Stimulated activated CD4-positive, alpha-beta T cell treated with anti-CD3 and anti-CD28 coated beads, Interleukin-15, amount 100 ng/mL, for 1 hour (primary cell): ENCODE results near the gene AGBL4.

Experiments used
- DNase-seq, 2 donors: peaks; one replicate each; pipeline ENCODE4 v3.0.0-alpha.2; 2020; ENCODE audit warnings: low read depth in 1 of 2, low spot score in 1 of 2

The AGBL4 gene

DNA sequence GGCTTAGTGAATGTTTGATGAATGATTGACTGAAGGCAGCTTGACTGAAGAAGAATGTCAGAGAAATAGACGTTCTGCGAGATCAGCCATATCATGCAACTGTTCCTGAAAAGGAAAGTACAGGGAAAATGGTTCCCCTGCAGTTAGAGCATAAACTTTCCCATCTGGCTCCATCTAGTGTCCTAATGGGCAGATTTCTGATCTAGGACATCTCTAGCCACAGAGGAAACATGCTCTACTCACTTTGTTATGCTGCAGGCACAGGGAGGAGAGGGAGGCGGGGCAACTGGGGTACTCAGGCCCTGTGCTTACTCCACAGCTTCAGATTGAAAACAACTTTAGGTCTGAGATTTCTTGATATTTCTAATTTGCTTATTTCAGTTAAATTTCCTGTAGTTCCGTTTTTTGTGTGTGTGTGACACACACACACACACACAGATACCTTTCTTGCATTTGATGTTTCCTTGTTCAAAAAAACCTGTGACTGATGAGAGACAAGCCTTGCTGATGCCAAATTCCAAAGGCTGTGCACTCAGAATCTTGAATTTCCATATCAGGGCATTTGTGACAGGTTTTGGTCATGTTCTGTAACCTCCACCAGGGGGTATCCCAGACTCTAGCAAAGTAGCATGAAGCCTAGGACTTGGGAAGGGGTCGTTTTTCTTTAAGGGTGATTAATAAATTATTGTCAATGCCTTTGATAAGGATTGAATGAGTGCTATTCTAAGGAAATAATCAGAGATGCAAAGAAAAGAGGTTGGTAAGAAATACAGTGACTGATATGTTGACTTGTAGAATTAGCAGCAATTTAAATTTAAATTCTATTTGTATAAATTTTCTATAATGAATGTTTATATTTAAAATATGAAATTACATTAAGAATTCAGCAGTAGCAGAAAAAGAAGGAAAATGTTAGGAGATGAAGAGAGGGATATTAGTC, 1107.4 kb downstream of the AGBL4 start:
- no peak for DNase-seq

DNA sequence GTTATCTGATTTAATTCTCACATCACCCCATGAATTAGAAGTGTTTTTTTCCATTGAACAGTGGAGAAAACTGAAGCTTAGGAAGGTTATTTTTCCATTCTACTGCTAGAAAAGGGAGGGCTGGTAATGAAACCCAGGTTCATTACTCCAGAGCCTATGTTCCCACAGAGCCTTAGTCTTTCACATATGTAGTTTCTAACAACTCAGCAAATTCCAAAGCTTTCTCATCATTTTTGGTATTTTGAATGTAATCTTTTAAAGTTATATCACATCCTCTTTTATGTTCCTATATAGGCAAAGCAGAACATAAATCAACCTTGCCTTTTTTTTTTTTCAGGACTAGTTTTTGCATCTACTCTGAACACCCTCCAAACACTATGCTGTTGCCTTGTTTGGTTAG, 1115.1 kb downstream of the AGBL4 start:
- no peak for DNase-seq

GRCh38 chr1:48906729-48907128, 1117.0 kb downstream of the AGBL4 start:
- DNase-seq = no peak

GRCh38 chr1:48906164-48906563, 1117.6 kb downstream of the AGBL4 start:
- no peak for DNase-seq

DNA sequence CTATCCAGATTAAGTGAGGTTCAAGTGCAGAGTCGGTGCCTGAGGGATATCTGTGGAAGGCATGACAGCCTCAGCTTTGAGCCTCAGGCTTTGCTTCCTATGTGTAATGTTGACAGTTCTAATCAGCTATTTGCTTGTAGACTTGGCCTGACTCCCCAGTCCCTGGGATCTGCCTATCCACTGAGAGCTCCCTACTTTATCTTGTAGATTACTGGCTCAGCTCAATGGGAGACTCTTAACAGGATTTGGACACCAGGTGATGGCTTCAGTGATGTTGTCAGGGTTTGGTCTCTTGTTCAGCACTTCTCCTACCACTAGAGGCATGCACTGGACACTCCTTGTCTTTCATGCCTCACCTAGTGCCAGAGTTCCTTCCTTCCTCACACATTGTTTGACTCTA, 1120.5 kb downstream of the AGBL4 start:
- DNase-seq = no peak

DNA sequence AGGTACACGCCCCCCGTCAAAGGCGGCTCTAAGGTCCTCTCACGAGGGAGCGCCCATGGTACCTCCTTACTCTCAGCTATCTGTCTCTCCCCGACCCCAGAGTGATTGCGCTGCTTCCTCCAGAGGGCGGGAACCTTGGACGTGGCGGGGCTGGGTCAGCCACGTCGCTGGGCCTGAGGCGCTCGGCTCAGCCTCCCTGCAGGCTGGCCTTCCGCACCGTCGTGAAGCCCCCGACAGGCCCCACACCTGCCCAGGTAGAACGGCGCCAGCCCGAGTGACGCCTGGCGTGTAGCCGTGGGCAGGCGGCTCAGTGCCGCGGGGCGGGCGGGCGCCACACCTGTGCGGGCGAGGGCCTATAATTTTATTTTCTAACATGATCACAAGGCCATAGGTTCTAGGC, 1124.9 kb downstream of the AGBL4 start:
- no peak for DNase-seq

DNA sequence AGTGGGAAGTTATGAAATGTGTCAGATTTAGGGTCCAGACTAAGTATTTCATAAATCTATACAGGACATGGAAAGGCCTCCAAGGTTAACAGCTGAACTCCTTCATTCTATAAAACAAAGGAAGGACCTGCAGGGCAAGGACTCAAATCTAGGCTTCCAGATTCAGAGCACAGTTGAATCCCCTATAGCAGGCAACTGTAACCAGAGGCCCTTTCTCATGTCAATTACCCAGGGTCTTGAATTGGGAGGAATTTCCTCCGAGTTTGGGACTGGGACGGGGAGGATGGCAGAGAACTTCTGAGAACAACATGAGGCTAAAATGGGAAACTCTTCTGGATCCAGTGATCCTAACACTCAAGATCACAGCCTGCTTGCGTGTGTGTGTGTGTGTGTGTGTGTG, 1134.1 kb downstream of the AGBL4 start:
- no peak for DNase-seq

DNA sequence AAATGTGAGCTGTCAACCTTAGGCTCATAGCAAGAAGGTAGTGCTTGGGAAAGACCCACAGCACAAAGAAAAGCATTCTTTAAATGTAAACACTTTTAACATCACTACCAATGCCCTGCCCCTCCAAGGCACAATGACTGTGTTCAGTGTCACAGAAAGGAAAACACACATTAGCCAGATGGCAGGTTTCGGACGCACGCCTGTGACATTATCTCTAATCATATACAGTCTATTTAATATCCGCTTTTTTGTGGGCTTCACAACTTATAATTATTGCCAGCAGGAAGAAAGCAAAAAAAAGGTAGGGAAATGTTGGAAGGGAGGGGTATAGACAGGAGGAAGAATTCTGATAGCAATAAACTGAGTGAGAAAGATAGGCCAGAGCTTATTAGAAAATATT, 1134.7 kb downstream of the AGBL4 start:
- DNase-seq = no peak

DNA sequence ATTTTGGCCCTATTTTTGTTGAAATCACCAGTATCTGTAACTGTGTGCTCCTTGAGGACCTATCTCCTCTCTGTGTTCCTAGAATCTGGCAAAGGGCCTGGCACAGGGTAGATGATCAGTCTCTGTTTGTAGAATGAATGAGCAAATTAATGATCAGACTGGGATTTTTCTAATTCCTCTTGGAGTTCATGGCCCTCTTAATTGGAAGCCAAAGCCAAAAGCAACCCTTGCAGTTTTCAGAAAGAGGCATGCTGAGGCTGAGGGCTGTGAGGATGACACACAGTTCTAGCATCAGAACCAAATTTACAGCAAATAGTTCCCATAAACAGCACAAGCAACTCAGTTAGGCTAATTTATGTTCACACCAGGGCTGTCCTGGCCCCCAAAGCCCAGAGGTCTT, 1136.0 kb downstream of the AGBL4 start:
- DNase-seq = no peak

DNA sequence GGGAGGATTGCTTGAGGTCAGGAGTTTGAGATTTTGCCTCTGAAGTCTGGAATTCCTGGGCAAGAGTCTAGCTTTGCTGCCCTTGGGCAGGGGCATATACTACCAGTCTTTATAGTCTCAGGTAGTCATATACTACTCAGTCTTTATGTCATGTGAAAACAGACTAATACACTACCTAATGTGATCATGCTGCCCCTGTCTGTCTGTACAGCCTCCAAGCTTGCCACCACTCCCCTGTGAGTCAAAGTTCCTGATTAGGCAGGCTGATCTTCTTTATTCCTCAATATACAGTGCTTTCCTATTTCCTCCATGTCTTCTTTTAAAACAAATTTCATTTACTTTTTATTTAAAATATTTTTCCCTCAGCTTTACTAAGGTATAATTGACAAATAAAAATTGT, 1141.7 kb downstream of the AGBL4 start:
- DNase-seq = no peak

DNA sequence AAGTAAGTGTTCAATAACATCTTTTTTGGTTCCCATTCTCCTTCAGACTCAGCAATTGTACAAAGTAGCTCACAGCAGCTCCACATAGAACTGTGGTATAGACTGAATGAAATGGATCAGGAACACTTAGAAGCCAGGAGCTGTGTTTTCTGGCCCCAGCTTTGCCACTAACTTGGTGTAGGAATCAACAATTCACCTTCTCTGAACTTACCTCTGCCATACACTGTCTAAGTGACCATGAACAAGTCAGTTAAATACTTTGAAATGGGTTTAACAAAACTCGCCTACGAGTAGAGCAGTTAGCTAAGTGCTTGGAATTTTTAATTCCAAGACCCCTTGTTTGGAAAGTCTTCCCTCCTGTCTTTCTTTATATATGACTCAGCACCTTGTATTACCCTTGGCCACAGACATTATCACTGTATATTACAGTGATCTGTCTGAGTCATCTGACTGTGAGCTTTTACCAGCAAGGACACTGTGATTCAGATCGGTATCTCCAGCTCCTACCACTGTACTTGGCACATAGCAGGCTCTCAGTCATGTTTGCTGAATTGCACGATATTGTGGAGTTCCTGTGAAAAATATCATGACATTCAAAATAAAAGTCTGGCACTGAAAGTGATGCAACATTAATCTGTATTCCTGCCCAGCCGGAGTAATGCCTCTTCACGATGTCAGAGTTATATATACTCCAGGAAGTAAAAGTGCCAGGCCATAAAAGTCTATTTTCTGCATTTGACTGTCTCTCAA, 1145.4 kb downstream of the AGBL4 start:
- DNase-seq = no peak

DNA sequence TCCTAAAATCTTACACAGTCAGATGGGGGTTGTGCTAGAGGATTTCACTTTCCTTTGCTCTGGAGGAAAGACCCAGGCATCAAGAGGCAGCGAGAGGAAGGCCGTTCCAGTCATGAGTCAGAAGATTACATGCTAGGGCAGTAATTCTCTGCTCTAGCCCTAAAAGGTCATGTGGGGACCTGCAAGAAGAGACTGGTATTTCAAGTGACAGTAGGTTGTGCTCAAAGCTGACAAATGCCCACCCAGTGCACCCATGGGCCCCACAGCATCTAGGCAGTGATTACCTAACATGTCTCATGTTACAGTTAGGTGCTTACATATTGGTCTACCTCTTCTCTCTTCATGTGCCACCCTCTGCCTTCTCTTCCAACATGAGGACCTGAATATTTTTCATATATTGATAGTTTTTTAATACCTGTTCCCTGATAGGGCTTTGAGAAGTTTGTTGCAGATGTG, 1147.4 kb downstream of the AGBL4 start:
- no peak for DNase-seq

- no peak for DNase-seq
These were observed 1148.0 kb downstream of the AGBL4 start for GRCh38 chr1:48875552-48876329.

GRCh38 chr1:48873944-48874343, 1149.8 kb downstream of the AGBL4 start:
- no peak for DNase-seq

DNA sequence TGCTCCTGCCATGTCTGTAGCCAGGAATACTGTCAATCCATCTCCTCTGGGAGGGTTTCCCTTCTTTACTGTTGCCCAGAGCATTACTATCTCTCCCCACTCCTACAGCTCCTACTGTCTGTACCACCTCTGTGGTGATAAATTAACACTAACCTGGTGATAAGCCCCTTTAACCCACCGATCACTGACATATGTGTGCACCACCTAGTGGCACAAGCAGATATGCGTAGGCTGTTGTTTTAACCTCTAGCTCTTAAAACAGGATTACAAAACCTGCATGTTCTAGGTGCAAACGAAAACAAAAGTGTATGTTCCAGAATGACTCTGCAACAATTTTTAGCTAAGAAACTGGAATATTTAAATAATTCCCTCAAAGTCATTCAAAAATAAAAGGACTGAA, 1153.2 kb downstream of the AGBL4 start:
- DNase-seq = no peak

DNA sequence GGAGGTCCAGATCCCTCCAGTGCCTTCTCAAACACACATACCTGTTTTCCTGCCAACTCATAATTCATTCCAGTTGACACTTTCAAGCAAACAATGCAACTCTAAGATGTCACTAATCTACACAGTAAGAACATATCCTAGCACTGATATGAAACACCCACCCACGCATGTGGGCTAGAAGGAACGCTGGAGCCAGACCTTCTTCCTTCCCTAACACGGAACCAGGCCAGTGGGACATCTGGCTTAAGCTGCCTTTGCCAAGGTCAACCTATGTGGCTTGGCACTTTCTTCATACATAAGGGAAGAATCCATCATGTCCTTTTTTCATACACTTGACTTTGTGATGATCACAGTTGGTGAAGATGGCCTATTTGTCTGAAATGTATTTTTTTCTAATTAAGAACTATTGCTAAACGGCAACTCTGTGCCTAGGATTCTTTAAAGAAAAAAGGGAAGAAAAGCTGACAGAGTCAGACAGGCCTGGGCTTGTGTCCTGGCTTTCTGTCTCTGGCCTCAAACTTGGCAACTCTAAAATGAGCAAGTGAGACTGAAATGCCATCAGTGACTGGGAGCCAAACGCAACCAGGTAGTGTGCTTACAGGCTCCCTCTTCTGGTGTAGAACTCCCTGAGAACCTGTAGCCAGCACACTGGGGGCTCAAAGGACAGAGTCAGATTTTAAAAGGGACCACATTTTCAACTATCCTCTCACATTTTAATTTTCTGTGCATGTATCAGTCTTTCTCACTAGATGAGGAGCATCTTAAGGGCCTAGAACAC, 1154.4 kb downstream of the AGBL4 start:
- DNase-seq = no peak

DNA sequence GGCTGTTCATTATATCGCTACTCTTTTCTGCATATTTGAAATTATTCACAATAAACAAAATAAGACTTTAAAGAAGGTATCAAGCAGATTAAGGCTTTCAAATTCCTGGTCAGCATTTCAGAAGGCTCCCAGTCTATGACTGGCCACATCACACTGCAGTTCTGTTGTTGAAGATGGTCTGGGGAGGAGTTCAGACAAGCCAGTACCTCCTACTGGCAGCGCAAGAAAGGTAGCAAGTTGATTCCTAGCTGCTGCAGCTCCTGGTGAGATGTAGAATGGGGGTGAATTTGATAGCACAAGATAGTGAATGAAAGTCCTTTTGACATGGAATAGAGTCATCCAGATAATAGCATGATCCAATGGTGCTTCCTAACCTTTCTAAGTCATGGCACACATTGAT, 1158.8 kb downstream of the AGBL4 start:
- DNase-seq = no peak

DNA sequence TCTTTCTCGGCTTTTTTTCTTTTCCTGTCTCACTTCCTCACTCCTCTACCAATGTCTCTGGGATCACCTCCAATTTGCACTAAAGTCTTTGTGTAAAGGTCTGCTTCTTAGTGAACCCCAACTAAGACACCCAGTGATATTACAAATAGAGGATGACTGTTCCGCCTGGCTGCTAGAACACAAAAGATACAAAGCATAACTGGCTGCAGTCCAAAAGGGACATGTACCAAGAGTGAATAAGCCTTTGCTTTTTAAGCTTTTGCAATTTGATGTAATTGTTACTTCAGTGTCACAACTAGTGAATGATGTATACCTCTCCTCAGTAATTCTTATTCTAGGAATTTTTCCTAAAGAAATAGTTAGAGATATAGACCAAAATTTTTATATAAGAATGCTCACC, 1164.3 kb downstream of the AGBL4 start:
- no peak for DNase-seq

DNA sequence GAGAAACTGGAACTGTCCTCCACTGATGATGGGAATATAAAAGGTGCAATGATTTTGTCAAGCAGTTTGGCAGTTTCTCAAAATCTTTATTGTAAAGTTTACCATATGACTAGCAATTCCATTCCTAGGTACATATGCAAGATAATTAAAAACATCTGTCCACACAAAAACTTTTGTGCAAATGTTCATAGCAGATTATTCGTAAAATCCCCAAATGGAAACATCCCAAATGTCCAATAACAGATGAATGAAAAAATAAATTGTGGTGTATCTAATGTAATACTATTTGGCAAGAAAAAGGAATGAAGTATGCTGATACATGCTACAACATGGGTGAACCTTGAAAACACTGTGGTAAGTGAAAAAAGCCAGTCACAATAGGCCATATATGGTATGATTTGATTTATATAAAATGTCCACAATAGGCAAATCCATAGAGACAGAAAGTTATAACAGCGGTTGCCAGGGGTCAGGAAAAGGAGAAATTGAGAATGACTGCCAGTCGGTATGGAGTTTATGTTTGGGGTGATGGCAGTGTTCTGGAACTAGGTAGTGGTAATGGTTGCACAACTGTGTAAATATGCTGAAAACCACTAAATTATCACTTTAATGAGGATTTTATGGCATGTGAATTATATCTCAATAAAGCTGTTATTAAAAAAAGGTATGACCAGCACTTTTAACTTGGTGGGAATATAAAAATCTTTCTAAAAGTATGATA, 1165.4 kb downstream of the AGBL4 start:
- no peak for DNase-seq

DNA sequence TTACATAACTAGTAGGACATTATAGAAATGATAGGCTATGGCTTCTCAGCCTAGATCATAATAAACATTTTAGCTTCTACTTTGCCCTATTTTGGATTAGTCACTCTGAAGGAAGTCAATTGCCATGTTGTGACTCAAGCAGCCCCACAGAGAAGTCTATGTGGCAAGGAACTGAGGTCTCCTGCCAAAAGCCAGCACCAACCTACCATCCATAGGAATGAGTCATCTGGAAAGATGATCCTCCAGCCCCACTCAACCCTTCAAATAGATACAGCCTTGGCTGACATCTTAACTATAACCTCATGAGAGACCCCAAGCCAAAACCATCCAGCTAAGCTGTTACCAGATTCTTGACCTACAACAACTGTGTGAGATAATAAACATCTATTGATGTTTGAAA, 1170.7 kb downstream of the AGBL4 start:
- DNase-seq = no peak
